A549 (cell line): Measurements from ENCODE around the gene TDRD9. TPM values are rescaled to one million over a fixed set of nuclear protein-coding genes. Genes with fewer than 3 reads are reported as not detected.

Source experiments
- ATAC-seq, 2 experiments: fragments of 200-7000 bp in 1 of 2; fragments of >200 bp in 1 of 2; cut with Nextera tagmentation in 1 of 2; cut with Tn5 transposase in 1 of 2; 3 replicates each; pipeline versions ENCODE4 v1.8.0 to v1.9.1; 2018 to 2020; ENCODE audit warnings: mild to moderate bottlenecking in 1 of 2, moderate library complexity in 1 of 2
- CTCF ChIA-PET: fragments of 300-600 bp; sonication (Branson Sonifier 250); formaldehyde crosslinking; extraction: SDS; loops from one replicate; lab custom pipeline; 2021; ENCODE audit warnings: antibody characterized with exemption, inconsistent platforms; lab: Yijun Ruan, JAX
- POLR2A ChIA-PET: fragments of 350-600 bp; formaldehyde crosslinking; extraction: SDS; loops from one replicate; lab custom pipeline; 2021; ENCODE audit warnings: antibody characterized with exemption, inconsistent platforms; lab: Yijun Ruan, JAX
- DNase-seq, 2 experiments: peaks; one replicate each; pipeline versions ENCODE4 v3.0.0 to v3.0.0-alpha.2; 2011 to 2016; ENCODE audit warnings: low read depth in 1 of 2, low spot score in 1 of 2
- FAIRE-seq: peaks from 2 replicates; lab custom pipeline; 2011; peaks lifted over from hg19 to GRCh38; lab: Jason Lieb, UNC
- H3K27ac ChIP-seq, 2 experiments: fragments of >200 bp; sonication (Bioruptor Twin); formaldehyde crosslinking; 3 replicates each; pipeline ENCODE4 v1.5.1; 2016 to 2017
- H3K4me1 ChIP-seq: fragments of >200 bp; sonication (Bioruptor Twin); formaldehyde crosslinking; 3 replicates; pipeline ENCODE4 v1.6.1; 2016
- H3K4me2 ChIP-seq: fragments of >200 bp; sonication (Bioruptor Twin); formaldehyde crosslinking; 3 replicates; pipeline ENCODE4 v1.6.1; 2016
- H3K4me3 ChIP-seq: fragments of >200 bp; sonication (Bioruptor Twin); formaldehyde crosslinking; 3 replicates; pipeline ENCODE4 v1.5.1; 2016
- H3K9me3 ChIP-seq: fragments of >200 bp; sonication (Bioruptor Twin); formaldehyde crosslinking; 3 replicates; pipeline ENCODE4 v1.6.1; 2016
- BCL3 ChIP-seq: fragments of >200 bp; sonication (Bioruptor Twin); formaldehyde crosslinking; IDR thresholded peaks from 3 replicates; pipeline ENCODE4 v1.6.1; 2016
- CTCF ChIP-seq: fragments of >200 bp; sonication (Bioruptor Twin); formaldehyde crosslinking; IDR thresholded peaks from 3 replicates; pipeline ENCODE4 v1.5.1; 2016
- EHMT2 ChIP-seq: fragments of 200-600 bp; sonication (generic); IDR thresholded peaks from 2 replicates; pipeline ENCODE4 v1.6.1; 2016; ENCODE audit warnings: antibody characterized with exemption, low read depth, mild to moderate bottlenecking, moderate library complexity
- ELK1 ChIP-seq: fragments of 150-350 bp; IDR thresholded peaks from 2 replicates; pipeline ENCODE4 v1.6.1; 2014; ENCODE audit warnings: low read depth, mild to moderate bottlenecking, low read length
- EP300 ChIP-seq, 2 experiments: fragments of >200 bp; sonication (Bioruptor Twin); formaldehyde crosslinking; IDR thresholded peaks; 2 replicates in 1 of 2; 3 replicates in 1 of 2; pipeline ENCODE4 v1.6.1; 2016 to 2017
- HDAC2 ChIP-seq: fragments of 200-600 bp; sonication (generic); IDR thresholded peaks from 2 replicates; pipeline ENCODE4 v1.6.1; 2016
- HEYL ChIP-seq: fragments of 250-450 bp; sonication (Bioruptor Pico); IDR thresholded peaks from 2 replicates; pipeline ENCODE4 v1.8.0; 2021; ENCODE audit warnings: mild to moderate bottlenecking, moderate library complexity
- KDM1A ChIP-seq: fragments of 200-600 bp; sonication (generic); IDR thresholded peaks from 2 replicates; pipeline ENCODE4 v1.6.1; 2016; ENCODE audit warnings: low read depth, mild to moderate bottlenecking
- KDM5A ChIP-seq: fragments of 200-600 bp; sonication (generic); IDR thresholded peaks from 2 replicates; pipeline ENCODE4 v1.6.1; 2016; ENCODE audit warnings: antibody characterized with exemption, mild to moderate bottlenecking
- PBX3 ChIP-seq: IDR thresholded peaks from 2 replicates; pipeline ENCODE4 v1.6.1; 2012
- POLR2A ChIP-seq: IDR thresholded peaks from 2 replicates; pipeline ENCODE4 v1.6.1; 2012; ENCODE audit warnings: mild to moderate bottlenecking, low read length
- ZFP36 ChIP-seq: fragments of 450-650 bp; IDR thresholded peaks from 2 replicates; pipeline ENCODE4 v1.6.1; 2014; ENCODE audit warnings: borderline replicate concordance; ENCODE audit not compliant: partially characterized antibody
- ZNF302 ChIP-seq: fragments of 250-450 bp; sonication (Bioruptor Pico); IDR thresholded peaks from 2 replicates; pipeline ENCODE4 v1.9.0; 2021; ENCODE audit warnings: inconsistent platforms, mild to moderate bottlenecking, moderate library complexity
- WGBS: methylation state at CpG from one replicate; pipeline ENCODE4 v1.1.6; 2017; ENCODE audit errors: missing lambda C conversion rate; 5-methylcytosine and 5-hydroxymethylcytosine counted together
- polyA plus RNA-seq, 4 experiments: library from polyadenylated mRNA; depleted of rRNA in 3 of 4; stranded (reverse); fragments of >200 nt; fragmentation: RNase III in 1 of 4; extraction: RNeasy Plus Mini Kit Qiagen cat#74134 plus additional on column Dnase treatment in 1 of 4; gene quantifications; 2 replicates in 3 of 4; 3 replicates in 1 of 4; pipeline ENCODE4 v1.2.3, GENCODE V29; 2011 to 2017

TDRD9 gene
- polyA plus RNA-seq, 2 of the 4 experiments (the other 2 are of a cell fraction), result 0.04 TPM; not detected in 1

GRCh38 chr14:104005489-104005888 is 77.2 kb downstream of the TDRD9 start:
- no peak overlapping the region for H3K4me2 ChIP-seq
- H3K4me1 ChIP-seq, result no peaks in the 10 kb centered on the region
- CTCF ChIA-PET, result no interaction called here
- DNase-seq (no peak), FAIRE-seq (no peak), ATAC-seq (no peak)
- POLR2A ChIA-PET, result no interaction called here
- TF ChIP-seq PBX3 (no peak), HDAC2 (no peak)
- no peaks in the 10 kb centered on the region for H3K9me3 ChIP-seq
- no peak overlapping the region for H3K27ac ChIP-seq
- 72% methylated on average over 8 of the region's 8 CpGs for WGBS
- no peak overlapping the region for H3K4me3 ChIP-seq

- POLR2A ChIA-PET, result no interaction called here
- Histone ChIP-seq H3K4me1 (peaks cover 2% of the 10 kb centered on the region; the same call in 1 of the 3 replicates), H3K4me3 (no peak overlapping the region), H3K4me2 (no peak overlapping the region), H3K9me3 (no peaks in the 10 kb centered on the region), H3K27ac (no peak overlapping the region)
- TF ChIP-seq EP300 (IDR thresholded peaks at IDR 0.05), result no peak
- TF ChIP-seq PBX3, result no peak
- TF ChIP-seq EHMT2, result no peak
- no peak for TF ChIP-seq ELK1
- no peak for TF ChIP-seq ZNF302
- TF ChIP-seq BCL3, result no peak
- no peak for TF ChIP-seq KDM5A
- no peak for TF ChIP-seq ZFP36
- TF ChIP-seq POLR2A, result no peak
- 80% methylated on average over 12 of the region's 12 CpGs for WGBS
- no peak for DNase-seq
- ATAC-seq, result no peak
- CTCF ChIA-PET, result interaction anchor here (1.0 to 1.1 kb wide), 2 partner anchors 19 to 199 kb away, joined by 3 read pairs; no protein-coding TSS in a partner anchor
- no peak for FAIRE-seq
These were observed 78.9 kb downstream of the TDRD9 start for GRCh38 chr14:104007121-104007520.

GRCh38 chr14:104009297-104009696 is 81.0 kb downstream of the TDRD9 start:
- CTCF ChIA-PET, result interaction anchor here (0.6 to 0.8 kb wide), 2 partner anchors 15 to 201 kb away, joined by 3 to 4 read pairs; no protein-coding TSS in a partner anchor
- ATAC-seq (no peak), FAIRE-seq (no peak)
- peaks cover 4% of the 10 kb centered on the region; the same call in 1 of the 3 replicates for H3K4me1 ChIP-seq
- H3K9me3 ChIP-seq, result no peaks in the 10 kb centered on the region
- H3K27ac ChIP-seq, result no peak overlapping the region
- no peak overlapping the region for H3K4me2 ChIP-seq
- TF ChIP-seq CTCF (no peak), HEYL (CRISPR knock-in tag) (no peak), KDM1A (no peak)
- TF ChIP-seq, all 56 proteins: peak for 0
- WGBS, result 79% methylated on average over 1 of the region's 1 CpG
- POLR2A ChIA-PET, result interaction anchor here (0.6 kb wide), 2 partner anchors 417 to 1693 kb away, joined by 5 read pairs; no protein-coding TSS in a partner anchor
- no peak for DNase-seq
- H3K4me3 ChIP-seq, result no peak overlapping the region
